ENCODE results near the gene IQGAP1.
"Not testable (repeated sequence)": the region's sequence is repeated elsewhere in the genome, so short reads cannot be mapped to it uniquely, and the experiment has no call there.

IQGAP1 gene

GRCh38 chr15:90387534-90388461 is at the start of gene IQGAP1:
TSS of gene IQGAP1 (plus strand) at chr15:90388242. CDS start at chr15:90388342, 100 bp downstream.
- DNase-seq: peak; percentile 97

DNA sequence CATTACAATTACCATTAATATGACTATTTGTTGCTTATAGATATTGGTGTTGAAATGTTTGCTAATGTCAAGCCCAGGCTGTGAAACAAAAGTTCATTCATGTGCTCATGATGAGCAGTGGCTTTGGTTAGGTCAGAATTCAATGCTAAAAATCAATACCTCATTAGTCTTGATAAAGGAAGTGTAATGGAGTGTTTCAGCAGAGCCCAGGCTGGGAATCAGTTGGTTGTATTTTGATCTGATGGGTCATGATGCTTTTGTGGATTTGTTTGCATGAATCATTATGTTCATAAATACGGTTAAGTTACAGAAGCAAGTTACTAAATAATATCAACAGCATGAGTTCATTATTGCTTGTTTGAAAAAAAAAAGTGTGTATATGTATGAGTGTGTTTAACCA is 49.5 kb upstream of the IQGAP1 start:
- DNase-seq: no peak

DNA sequence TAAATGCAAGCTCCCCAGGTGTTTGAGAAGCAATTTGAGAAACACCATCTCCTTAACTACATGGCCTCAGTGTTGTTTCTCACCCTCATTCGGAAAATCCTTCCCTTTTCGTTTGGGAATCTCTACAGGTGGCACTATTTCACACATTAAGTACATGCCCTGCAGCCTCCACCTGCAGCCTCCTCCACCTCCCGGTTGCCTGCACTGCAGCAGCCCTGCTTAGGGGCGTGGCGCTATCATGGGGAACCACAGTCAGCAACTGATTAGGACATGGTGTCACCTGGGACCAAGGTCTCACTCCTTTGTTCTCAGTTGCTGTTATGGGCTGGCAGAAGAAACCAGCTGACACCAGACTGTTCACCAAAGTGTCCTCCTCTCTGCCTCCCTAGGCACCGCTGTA is 47.7 kb upstream of the IQGAP1 start:
- DNase-seq: no peak

DNA sequence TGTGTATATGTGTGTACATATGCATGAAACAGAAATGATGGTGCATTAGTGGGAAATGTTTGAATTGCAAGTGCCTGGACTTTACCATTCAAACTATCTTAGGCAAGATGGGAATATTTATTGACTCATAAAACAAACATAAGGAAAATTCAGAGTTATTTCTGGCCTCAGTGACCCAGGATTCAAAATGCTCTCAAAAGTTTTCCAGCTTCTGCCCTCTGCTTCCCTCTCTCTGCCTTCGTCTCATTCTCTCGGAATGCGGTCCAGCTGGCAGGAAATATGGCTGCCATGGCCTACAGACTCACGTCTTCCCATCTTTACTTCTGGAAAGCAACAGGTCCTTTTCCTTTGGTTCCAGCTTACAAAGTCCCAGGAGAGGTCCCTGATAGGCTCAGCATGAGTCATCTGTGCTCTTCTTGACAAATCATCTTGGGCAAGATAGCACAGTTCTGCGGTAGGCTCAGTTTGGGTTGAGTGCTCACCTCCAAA is 44.7 kb upstream of the IQGAP1 start:
- no peak for DNase-seq

DNA sequence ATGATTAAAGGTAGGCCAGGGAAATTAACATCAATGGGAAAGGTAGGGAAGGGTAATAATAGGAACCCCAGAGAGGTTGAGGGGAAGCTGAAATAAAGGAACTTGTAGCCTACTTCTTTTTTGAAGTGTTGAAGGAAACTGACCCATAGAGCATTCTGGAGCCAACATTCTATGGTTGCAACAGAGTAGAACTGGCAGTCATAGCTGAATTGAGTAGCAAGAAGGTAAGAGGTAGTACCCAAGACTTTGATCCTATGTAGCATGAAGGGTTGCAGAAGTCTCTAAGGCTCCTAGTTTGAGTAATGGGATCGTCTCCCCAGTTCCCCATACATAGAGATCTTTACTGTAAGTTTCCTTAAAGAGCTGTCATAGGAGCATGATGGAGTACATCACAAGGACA is 43.4 kb upstream of the IQGAP1 start:
- DNase-seq: no peak

GRCh38 chr15:90345857-90346256 is 42.2 kb upstream of the IQGAP1 start:
- DNase-seq: no peak

- DNase-seq: not testable (repeated sequence)
Observed at GRCh38 chr15:90347431-90348065, 40.5 kb upstream of the IQGAP1 start.

DNA sequence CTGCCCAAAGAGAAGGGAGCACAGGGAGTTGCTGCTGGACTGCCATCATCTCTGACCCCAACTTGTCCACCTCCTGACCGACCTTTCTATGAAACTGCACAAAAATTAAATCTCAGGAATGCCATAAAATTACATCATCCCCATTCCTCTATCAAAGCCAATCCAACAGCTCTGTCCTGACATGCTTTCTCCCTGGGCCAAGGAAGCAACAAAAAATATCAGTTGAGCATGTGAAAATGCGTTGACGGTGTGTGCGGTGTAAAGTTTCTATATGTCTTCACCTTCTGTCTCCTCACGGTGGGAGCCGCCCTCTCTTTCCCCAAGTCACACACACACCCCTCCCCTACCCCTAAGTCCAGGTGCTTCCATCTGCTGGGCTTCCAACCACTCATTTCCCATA is 39.6 kb upstream of the IQGAP1 start:
- DNase-seq: no peak

DNA sequence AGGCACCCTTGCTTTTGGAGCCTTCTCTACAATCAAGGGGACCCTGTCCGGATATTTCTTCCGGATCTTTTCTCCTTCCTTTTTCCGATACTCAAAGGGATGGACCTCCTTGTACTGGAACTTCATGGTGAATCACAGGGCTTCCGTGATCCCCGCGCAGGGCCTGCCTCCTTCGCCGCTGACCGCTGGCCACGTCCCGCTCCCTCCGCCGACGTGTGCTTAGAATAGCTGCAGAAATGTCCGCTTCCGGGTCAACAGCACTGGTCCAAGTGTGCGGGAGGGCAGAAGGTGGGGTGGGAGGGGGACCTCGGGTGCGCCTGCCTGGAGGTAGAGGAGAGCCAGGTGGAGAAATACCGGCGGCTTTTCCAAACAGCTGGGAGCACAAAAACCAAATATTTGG is 39.0 kb upstream of the IQGAP1 start:
- DNase-seq: no peak

GRCh38 chr15:90349821-90350220 is 38.2 kb upstream of the IQGAP1 start:
- DNase-seq: no peak

- no peak for DNase-seq
Observed at GRCh38 chr15:90351479-90352106, 36.4 kb upstream of the IQGAP1 start.

GRCh38 chr15:90352107-90352893 is 35.7 kb upstream of the IQGAP1 start, which contains the start of gene ZNF774:
TSS of gene ZNF774 (plus strand) at chr15:90352284. CDS start at chr15:90354661, 2,377 bp downstream.
- DNase-seq: peak; percentile 93

DNA sequence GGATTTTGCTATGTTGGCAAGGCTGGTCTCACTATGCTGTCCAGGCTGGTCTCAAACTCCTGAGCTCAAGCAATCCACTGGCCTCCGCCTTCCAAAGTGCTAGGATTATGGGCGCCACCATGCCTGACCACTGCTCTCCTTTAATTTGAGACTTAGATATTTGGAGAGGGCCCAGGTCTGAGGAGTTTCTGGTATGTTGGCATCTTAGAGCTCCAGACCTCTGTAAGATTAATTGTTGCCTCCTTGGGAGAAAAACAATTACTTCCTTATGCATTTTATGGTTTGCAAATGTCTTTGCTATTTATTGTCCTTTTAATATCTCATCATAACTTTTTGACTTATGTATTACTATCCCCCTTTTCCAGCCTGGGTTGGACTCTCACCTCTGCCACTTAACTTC is 33.1 kb upstream of the IQGAP1 start:
- DNase-seq: no peak

DNA sequence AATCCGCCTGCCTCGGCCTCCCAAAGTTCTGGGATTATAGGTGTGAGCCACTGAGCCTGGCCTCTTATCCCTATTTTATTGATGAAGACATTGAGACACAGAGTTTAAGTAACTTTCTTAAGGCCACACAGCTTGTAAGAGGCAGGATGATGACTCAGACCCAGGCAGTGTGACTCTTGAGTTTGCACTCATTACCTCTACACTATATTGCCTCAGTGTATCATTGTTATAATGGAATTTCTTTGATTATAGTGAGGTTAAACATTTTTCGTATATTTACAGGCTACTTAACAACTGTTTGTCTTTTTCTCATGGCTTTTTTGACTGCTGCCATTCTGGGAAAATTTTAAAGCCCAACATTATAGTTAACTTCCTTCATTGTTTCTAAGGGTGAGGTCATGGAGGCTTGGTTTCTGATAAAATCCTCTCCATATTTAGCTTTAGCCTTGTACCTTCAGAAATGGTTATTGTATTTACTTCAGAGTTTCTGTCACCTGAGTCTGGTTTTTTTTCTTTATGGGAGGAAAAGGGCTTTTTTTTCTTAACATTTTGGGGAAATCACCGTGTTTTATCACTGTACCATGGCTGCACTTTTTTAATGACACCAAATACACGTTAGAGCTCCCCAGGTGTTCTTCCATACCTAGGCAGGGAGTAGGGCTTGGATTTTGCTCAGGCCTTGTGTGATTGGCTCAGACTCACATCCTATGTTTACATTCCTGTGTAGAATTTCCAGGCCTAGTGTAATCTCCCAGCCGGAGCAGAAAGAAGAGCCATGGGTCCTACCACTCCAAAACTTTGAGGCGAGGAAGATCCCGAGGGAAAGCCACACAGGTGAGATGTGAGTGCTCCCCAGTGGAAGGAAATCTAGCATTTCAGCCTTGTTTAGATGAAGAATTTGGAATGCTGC is 29.7 kb upstream of the IQGAP1 start:
- no peak for DNase-seq

- DNase-seq: no peak
Observed at GRCh38 chr15:90360746-90361145, 27.3 kb upstream of the IQGAP1 start.

DNA sequence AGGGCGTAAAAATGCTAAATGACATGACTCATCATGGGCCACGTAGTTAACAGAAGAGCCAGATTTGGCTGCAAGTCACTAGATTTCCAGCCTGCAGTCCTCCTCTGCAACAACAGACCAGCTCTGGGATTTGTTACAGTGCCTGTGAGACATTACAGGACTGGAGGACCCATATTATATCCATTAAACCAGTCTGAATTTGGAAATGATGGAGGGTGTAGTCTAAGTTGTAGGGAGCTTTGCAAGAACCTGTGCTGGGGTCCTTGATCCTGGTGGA is 25.2 kb upstream of the IQGAP1 start:
- no peak for DNase-seq

DNA sequence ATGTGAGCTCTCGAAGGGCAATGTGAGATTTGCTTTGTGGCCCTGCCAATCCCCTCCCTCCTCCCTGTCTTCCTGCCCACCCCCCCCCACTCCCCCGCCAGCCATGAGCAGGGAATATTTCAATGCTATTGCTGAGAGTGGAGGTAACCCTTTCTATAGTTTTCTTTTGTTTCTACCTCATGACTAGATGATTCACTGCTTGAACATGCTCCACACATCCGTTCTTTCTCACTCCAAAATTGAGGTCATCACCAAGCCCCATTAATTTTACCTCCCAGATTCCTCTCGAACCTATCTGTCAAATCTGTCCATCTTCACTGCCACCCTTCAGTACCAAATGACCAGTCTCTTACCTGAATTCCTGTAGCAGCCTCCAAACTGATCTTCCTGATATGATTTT is 23.8 kb upstream of the IQGAP1 start:
- DNase-seq: no peak

- DNase-seq: no peak
Observed at GRCh38 chr15:90365414-90366055, 22.5 kb upstream of the IQGAP1 start.

DNA sequence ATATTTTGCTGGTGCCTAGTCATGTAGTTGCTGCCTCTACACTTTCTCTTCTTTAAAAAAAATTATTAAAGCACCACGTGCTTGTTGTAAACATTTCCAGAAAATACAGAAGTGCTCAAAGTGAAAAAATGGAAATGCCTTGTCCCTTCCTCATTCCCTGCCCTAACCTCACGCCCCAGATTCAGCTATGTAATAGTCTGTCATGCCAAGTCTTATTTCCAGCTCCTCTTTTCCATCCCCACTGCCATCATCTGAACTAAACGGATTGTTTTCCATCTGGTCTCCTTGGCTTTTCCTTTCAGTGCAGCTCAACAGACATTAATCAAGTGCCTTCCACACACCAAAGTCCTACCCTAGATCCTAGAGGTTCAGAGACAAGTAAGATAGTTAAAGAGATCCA is 20.5 kb upstream of the IQGAP1 start:
- DNase-seq: no peak

GRCh38 chr15:90375071-90375470 is 13.0 kb upstream of the IQGAP1 start:
- no peak for DNase-seq

DNA sequence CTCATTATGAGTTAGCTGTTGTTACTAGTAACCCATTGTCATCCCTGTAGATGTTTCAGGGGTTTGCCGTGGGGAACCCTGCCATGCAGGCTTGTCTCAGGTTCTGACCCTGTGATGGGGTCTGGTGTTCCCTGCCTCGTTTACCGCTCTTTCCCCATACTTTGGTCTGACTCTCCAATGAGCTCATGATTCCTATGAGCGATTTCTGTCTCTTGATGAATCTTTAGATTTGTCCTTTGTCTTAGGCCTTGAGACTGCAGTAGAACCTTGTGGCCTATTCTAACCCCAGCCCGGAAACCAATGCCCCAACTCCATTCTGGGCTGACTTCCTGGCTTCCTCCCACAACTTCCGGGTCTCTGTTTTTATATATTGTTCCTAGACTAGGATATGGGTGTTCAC is 11.3 kb upstream of the IQGAP1 start:
- no peak for DNase-seq

Measured in NCI-H1436 (cell line).